ENCODE results near the gene ID2.

Gene ID2

GRCh38 chr2:8681786-8682692 lies at the start of gene ID2:
TSS of gene ID2 (plus strand) at chr2:8682056. CDS start at chr2:8682166, 110 bp downstream.
- peak; percentile 97 for DNase-seq (ENCODE audit: low read depth in 2 of 2, low spot score in 1 of 2)

DNA sequence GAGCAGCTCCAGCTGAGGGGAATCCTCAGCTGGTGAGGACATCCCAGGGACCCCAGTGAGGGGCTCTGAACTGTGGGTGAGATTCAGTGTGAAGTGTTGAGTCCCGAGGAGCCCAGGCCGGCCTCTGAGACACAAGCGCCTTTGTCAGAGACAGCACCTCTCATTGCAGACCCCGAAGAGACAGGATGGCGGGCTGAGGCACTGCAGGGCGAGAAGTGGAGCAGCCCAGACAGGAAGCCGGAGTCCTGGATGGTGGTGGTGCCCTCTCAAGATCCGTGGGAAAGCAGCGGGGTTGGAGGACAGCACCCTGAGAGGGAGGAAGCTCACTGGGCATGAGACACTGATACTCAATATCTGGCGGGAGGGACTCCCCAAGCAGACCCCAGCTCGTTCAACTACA lies 49.1 kb upstream of the ID2 start:
- no peak for DNase-seq (ENCODE audit: low read depth in 2 of 2, low spot score in 1 of 2)

DNA sequence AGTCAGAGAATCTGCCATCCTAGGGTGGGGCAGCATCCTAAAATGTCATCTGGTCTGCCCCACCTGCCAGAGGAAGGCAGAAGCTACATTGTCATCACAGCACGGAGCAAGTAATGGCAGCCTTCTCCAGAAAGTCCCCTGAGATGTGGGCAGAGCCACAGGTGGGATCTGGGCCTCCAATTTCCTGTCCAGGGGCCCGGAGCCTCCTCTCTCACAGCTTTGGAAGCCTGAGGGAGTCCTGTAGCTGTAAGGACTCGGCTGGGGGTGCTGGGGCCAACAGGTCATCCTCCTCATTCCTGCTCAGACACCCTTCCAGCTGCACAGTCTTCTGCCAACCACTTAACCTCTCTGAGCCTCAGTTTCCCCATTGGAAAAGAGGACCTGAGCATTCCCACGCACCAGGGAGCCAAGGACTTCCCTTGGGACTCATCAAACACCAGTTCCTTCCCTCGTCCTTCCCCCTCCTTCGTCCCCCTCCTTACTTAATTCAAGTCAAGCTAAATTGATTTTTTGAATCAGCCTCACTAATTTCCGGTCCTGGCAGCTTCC lies 48.6 kb upstream of the ID2 start:
- no peak for DNase-seq (ENCODE audit: low read depth in 2 of 2, low spot score in 1 of 2)

DNA sequence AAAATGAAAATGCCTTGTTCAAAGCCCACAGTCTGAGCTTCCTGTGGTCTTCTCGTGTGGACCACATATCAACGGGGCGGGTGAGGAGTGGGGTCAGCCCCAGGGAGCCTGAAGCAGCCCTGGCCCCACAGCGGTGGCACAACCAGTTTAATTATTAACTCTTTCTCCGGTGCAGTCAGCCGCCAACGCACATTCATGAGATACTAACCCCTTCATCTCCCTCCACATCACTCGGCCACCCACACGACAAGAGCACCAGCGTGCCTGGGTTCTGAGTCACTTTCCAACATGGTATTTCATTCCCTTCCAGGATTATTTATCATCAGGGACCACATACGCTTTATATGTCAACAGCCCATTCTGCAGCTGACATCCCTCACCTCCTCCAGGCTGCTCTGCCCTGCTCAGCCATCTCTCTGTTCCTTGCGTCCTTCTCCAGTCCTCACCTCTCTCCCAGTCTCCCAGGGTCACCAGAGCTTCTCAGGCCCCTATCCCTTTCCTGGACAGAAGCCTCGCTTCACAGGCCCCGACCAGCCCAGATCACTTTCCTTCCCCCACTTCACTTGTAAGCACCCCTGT lies 48.0 kb upstream of the ID2 start:
- no peak for DNase-seq (ENCODE audit: low read depth in 2 of 2, low spot score in 1 of 2)

DNA sequence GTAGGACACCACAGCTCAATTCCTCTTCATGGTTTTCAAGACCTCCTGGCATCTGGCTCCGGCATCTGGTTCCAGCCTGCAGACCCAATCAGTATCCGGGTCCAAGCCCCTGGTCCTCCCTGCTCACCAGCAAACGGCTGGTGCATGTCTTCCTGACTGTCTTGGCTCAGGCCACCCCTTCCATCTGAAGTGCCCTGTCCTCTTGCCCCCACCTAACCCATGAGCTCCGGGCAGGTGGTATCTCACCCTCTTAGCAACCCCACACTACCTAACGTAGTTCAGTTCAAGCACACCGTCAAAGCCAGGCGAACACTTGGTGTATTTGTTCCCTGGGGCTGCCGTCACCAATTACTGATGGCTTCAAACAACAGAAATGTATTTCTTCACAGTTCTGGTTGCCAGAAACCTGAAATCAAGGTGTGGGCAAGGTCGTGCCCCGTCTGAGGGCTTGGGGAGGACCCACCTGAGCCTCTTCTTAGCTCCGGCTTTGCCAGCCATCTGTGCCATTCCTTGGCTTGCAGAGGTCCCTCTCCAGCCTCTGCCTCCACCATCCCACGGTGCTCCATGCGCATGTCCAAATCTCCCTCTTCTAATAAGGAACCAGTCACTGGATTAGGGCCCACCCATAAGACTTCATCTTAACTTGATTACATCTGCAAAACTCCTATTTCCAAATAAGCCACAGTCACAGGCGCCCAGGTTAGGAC lies 47.2 kb upstream of the ID2 start:
- DNase-seq (ENCODE audit: low read depth in 2 of 2, low spot score in 1 of 2): no peak

DNA sequence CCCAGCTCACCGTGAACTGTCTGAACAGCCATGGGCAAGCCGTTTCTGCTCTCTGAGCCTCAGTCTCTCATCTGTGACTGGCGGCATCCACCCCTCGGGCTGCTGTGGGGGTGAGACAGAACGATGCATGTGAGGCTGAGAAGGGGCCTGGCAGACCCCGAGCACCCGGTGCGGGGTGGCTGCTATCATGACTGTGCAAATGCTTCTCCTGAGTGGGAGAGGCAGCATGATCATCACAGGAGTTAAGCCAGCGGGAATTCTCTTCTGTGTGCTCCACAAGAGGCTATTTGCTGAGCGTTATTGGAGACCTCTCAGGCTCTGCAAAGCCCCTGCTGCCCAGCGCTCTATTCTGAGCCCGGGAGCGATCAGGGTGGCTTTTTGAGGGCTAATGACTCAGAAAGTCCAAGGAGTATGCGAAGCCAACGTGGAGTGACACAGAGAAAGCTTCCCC lies 45.8 kb upstream of the ID2 start:
- DNase-seq (ENCODE audit: low read depth in 2 of 2, low spot score in 1 of 2): no peak

DNA sequence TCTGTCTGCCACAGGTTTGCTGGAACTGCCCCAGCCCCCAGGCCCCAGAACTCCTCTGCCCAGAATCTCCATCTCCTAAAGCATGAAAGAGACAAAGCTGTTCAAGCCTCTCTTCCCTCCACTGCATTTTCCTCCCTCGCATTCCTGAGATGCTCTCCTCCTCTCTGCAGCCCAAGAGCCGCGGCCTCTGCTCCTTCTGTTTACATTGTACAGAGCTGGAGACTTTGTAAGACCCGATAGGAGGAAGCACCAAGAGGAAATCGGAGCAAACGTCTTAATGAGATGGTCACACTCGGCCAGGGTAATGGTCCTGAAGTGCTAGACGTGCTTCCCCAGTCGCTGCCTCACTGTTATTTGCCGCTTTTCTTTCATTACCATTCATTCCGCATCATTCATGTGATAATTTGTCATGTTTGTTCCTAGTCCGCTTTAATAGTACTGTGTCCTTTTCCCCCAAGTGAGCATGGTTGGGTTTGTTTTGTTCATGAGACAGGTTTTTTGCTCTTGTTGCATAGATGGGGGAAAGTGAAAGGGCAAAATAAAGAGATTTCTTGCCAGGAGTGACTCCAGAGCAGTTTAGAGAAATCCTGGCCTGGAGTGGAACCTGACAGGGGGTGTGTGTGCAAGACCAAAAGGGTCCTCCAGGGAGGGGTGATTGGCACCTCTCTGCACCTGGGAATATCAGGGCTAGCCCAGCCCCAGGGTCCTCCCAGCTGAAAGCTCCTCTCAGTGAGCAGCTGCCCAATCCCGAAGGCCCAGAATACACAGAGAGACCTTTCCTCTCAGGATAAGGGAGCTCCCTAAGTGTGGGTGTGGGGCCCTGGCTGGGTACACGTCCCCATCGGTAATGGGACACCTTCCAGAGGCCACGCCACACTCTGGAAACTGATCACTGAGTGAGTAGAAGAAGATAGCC lies 44.9 kb upstream of the ID2 start:
- no peak for DNase-seq (ENCODE audit: low read depth in 2 of 2, low spot score in 1 of 2)

DNA sequence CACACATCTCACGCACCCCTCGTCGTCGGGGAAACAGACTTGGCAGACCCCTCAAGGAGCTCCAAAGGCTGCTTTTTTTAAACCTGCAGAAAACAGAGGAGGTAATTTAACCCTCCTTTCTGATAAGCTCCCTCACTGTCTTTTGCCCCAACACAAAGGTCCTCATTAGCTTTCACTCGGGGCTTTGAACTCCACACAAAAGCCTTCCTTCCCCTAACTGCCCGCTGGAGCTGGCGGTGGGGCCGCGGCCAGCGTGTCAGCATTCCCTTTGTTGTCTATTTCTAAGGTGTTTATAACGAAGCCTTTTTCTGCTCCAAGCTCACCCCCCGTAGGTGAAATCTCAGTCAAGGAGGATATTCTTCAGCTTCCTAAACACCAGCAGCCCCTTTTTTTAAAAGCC lies 43.5 kb upstream of the ID2 start:
- no peak for DNase-seq (ENCODE audit: low read depth in 2 of 2, low spot score in 1 of 2)

GRCh38 chr2:8639122-8639635 lies 42.7 kb upstream of the ID2 start:
- DNase-seq (ENCODE audit: low read depth in 2 of 2, low spot score in 1 of 2): no peak

DNA sequence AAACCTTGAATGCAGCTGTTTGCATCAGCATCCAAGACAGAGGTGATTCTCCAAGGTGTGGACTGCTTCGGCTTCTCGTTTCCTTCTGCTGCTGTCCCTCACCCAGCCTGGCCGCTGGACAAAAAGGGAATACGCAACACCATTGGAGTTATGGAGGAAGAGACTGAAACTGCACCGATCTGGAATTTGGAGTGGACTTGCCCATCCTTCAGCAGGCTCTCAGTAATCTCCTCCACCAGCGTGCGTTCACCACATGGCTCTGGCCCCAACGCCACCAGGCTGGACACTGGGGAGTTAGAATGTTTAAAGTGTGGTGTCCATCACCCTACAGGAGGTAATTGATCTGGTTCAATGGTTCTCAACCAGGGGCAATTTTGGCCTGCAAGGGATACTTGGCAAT lies 41.4 kb upstream of the ID2 start:
- no peak for DNase-seq (ENCODE audit: low read depth in 2 of 2, low spot score in 1 of 2)

GRCh38 chr2:8641301-8641965 lies 40.4 kb upstream of the ID2 start:
- DNase-seq (ENCODE audit: low read depth in 2 of 2, low spot score in 1 of 2): no peak

- DNase-seq (ENCODE audit: low read depth in 2 of 2, low spot score in 1 of 2): no peak
Measured at GRCh38 chr2:8642366-8643068, 39.3 kb upstream of the ID2 start.

DNA sequence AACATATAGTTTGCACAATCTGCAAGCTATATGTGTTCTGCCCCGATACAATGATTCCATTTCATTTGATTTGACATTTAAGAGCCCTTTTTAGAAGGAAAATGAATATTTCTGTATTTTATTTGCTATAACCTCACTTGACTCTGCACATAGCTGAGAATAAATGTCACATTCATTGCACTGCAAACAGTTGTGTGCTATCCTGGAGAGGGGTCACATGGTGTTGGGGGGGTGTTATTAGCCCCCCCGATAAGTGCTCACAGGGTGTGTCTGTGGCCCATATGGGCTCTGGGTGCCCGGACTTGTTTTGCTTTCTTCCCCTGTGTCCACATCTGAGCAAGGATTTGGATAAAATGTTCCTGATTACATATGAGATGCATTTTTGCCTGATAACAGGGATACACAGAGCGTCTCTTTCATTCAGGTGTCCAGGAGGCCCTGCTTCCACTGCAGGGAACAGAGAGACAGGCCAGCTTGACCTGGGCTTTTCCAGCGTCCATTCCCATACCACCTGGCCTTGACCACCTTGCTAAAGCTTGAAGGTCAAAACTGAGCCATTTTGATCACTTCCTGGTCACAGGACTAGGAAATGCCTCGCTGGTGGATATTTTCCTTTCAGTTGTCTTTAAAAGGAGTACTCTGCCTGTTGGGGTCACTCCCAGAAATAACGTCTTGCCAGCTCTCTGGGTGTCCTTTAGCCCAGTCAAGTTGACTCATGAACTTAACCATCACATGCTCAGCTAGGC lies 38.4 kb upstream of the ID2 start:
- DNase-seq (ENCODE audit: low read depth in 2 of 2, low spot score in 1 of 2): no peak

- no peak for DNase-seq (ENCODE audit: low read depth in 2 of 2, low spot score in 1 of 2)
Measured at GRCh38 chr2:8643996-8644356, 37.9 kb upstream of the ID2 start.

DNA sequence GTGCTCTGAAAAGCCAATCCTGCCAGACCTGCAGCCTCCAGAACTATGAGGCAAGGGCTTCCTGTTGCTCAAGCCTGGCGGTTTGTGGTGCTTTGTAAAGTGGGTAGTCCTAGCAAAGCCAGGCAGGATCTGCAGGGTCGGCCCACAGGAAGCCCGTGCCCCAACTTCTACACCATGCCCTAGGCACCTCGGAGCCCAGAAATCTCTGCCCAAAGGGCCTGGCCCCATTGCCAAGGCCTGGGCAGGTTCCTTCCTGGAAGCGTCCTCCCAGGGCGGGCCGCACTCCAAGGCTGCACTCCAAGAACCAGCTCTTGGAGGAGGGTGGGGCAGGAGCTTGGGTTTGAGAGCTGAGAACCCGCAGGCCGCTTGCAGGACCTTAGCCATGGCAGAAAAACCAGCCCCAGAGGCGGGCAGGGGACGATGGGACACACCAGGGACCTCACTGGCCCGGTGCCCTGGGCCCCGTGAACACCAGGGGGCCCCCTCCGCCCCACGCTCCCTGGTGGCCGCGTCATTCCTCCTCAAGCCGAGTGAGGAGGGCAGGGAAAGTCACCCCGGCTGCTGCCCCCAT lies 37.2 kb upstream of the ID2 start:
- no peak for DNase-seq (ENCODE audit: low read depth in 2 of 2, low spot score in 1 of 2)

GRCh38 chr2:8645176-8645831 lies 36.6 kb upstream of the ID2 start:
- no peak for DNase-seq (ENCODE audit: low read depth in 2 of 2, low spot score in 1 of 2)

DNA sequence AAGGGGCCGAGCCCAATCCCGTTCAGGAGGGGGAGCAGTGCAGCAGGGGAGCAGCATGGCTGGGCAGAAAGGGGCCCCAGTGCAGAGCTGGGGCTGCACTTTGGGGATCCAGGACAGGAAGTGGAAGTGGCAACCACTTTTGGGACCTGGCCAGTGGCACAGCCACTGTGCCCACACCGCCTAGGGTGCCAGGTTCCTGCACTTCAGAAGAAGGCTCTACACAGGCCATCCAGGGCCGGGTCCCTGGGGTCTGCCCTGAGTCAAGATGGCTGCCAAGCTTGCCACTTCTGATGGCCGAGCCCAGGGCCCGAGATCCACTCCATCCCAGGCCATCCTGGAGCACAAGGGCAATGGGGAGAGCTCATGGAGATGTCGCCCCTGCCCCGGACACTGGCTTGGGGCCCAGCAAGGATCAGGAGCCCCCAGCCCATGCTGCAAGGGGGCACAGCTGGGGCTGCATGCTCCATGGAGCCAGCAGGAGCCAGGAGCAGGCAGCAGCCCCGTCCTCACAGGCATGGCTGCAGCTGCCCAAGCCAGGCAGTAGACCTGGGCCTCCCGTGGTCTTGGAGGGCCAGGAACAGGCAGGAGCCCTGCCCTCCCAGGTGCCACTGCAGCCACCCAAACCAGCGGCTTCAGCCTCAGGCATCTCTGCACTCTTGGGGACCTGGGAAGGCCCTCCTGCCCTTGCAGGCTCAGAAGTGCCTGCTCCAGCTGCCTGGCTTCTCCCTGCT lies 35.0 kb upstream of the ID2 start:
- DNase-seq (ENCODE audit: low read depth in 2 of 2, low spot score in 1 of 2): no peak

Measured in stimulated activated CD8-positive, alpha-beta memory T cell treated with anti-CD3 and anti-CD28 coated beads, Interleukin-4, amount 100 ng/mL, for 1 hour (primary cell).